ENCODE results near the gene WDR5B.

GRCh38 chr3:122389892-122390291 lies 26.0 kb downstream of the WDR5B start:
- TF ChIP-seq CTCF (IDR thresholded peaks at IDR 0.05; ENCODE audit: poor library complexity) (no peak), EZH2phosphoT487 (IDR thresholded peaks at IDR 0.05; ENCODE audit: low read depth, severe bottlenecking, unreplicated experiment) (no peak), EZH2 (IDR thresholded peaks at IDR 0.05; ENCODE audit: borderline replicate concordance) (no peak)
